ENCODE measurements around the gene ARID4A.
"Not testable (repeated sequence)": the region's sequence is repeated elsewhere in the genome, so short reads cannot be mapped to it uniquely, and the experiment has no call there.

ARID4A gene, protein sequence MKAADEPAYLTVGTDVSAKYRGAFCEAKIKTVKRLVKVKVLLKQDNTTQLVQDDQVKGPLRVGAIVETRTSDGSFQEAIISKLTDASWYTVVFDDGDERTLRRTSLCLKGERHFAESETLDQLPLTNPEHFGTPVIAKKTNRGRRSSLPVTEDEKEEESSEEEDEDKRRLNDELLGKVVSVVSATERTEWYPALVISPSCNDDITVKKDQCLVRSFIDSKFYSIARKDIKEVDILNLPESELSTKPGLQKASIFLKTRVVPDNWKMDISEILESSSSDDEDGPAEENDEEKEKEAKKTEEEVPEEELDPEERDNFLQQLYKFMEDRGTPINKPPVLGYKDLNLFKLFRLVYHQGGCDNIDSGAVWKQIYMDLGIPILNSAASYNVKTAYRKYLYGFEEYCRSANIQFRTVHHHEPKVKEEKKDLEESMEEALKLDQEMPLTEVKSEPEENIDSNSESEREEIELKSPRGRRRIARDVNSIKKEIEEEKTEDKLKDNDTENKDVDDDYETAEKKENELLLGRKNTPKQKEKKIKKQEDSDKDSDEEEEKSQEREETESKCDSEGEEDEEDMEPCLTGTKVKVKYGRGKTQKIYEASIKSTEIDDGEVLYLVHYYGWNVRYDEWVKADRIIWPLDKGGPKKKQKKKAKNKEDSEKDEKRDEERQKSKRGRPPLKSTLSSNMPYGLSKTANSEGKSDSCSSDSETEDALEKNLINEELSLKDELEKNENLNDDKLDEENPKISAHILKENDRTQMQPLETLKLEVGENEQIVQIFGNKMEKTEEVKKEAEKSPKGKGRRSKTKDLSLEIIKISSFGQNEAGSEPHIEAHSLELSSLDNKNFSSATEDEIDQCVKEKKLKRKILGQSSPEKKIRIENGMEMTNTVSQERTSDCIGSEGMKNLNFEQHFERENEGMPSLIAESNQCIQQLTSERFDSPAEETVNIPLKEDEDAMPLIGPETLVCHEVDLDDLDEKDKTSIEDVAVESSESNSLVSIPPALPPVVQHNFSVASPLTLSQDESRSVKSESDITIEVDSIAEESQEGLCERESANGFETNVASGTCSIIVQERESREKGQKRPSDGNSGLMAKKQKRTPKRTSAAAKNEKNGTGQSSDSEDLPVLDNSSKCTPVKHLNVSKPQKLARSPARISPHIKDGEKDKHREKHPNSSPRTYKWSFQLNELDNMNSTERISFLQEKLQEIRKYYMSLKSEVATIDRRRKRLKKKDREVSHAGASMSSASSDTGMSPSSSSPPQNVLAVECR
- 165 reads per million, percentile 90 among the genes with 10 or more reads in this experiment for total RNA-seq

DNA sequence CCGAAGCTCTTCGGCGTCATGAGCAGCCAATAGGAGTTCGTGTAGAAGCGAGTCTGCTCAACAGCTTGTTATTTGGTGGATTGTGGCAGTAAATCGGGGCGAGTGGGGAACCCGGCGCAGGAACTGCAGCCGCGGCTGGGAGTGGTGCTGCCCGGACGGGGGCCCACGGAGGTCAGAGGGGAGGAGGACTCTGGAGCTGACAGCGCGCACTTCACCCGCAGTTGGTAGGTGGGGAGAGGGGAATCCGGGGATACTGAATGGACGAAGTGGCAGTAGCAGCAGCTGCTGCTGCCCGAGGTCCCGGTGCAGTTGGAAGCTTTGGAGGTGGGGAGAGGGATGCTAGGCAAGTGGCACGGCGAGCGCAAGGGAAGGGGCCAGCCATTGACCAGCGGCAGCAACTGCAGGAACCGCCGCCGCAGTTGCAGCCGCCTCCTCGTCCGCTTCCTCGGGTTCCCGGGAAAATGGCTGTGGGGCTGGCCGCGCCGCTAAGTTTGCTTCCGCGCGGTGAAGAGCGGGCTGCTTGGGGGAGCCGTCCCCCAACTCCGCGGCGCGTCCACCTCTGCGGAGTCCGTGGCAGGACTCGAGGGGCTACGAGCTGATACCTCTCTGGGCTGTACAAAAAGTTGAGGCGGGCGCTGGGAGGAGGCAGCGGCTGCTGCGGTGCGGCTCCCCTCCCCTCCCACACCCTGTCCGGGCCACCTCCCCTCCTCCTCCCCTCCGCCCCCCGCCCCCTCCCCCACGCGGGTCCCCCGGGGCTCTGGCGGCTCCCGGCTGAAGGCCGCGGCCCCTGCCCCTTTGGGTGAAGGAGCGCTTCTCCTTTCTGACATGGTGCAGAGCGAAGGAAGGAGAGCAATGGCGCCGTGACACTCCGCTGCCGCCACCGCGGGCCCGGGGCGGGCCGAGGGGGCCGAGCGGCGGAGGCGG is at the start of gene ARID4A:
Gene ARID4A, plus strand, starts transcription at position 79 of the 924 bp plus-strand sequence. CDS start 1,300 bp downstream, outside the sequence.
- peak; percentile 83 for DNase-seq

DNA sequence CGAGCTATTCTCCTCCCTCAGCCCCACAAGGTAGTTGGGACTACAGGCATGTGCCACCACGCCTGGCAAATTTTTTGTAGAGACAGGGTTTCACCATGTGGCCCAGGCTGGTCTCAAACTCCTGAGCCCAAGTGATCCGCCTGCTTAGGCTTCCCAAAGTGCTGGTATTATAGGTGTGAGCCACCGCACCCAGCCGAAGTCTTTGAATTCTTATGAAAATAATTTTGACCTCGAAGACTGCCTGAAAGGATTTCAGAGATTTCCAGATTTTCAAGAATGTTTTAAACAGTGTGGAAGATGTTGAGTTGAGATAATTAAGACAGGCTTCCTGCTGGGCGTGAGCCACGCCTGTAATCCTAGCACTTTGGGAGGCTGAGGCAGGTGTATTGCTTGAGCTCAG is 48.7 kb upstream of the ARID4A start:
- DNase-seq = no peak

DNA sequence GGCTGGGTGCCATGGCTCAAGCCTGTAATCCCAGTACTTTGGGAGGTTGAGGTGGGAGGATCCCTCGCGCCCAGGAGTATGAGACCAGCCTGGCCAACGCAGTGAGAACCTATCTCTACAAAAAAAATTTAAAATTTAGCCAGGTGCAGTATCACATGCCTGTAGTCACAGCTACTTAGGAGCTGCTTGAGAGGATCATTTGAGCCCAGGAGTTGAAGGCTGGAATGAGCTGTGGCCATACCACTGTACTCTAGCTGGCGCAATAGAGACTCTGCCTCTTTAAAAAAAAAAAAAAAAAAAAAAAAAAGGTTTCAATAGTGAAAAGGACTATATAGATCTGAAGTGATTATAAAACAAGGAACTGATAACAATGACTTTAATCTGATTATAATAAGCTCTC is 40.2 kb upstream of the ARID4A start:
- no peak for DNase-seq

DNA sequence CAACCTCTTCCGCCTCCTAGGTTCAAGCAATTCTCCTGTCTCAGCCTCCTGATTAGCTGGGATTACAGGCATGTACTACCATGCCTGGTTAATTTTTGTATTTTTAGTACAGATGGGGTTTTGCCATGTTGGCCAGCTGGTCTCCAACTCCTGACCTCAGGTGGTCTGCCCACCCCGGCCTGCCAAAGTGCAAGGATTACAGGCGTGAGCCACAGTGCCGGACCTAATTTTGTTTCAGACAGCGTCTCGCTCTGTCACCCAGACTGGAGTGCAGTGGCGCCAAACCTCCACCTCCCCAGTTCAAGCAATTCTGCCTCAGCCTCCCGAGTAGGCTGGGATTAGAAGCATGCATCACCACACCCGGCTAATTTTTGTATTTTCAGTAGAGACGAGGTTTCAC is 36.4 kb upstream of the ARID4A start:
- not testable (repeated sequence) for DNase-seq

DNA sequence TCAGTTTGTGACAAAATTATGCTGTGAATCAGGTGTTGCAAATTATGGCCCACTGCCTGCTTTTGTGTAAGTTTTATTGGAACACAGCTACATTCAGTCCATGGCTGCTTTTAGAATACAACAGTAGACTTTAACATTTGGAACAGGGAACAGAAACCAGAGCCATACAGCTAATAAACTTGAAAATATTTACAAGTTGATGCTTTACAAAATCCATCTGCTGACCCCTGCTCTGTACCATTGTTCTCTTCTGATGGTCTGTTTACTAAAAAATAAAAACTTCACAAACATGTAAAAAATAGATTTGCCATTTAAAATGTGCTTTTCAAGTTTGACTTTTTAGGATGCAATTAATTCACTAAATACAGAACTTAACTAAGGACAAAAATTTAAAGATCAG is 33.0 kb upstream of the ARID4A start:
- DNase-seq = no peak

DNA sequence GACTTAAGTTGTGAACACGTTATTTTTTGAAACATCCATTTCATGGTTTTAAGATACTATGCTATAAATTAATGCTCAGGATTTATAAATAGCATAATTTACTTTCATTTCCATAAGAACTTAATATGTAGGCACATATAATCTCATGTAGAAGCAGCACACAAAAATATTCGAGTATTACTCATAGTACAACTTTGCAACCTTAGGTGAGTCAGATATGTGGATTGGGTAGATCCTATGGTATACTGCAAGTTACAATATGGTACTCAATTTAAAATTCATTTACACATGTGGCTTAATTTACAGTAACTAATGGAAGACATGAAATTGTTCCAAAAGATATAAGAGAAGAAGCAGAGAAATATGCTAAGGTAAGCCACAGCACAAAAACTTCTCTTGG is 27.7 kb upstream of the ARID4A start:
- no peak for DNase-seq

DNA sequence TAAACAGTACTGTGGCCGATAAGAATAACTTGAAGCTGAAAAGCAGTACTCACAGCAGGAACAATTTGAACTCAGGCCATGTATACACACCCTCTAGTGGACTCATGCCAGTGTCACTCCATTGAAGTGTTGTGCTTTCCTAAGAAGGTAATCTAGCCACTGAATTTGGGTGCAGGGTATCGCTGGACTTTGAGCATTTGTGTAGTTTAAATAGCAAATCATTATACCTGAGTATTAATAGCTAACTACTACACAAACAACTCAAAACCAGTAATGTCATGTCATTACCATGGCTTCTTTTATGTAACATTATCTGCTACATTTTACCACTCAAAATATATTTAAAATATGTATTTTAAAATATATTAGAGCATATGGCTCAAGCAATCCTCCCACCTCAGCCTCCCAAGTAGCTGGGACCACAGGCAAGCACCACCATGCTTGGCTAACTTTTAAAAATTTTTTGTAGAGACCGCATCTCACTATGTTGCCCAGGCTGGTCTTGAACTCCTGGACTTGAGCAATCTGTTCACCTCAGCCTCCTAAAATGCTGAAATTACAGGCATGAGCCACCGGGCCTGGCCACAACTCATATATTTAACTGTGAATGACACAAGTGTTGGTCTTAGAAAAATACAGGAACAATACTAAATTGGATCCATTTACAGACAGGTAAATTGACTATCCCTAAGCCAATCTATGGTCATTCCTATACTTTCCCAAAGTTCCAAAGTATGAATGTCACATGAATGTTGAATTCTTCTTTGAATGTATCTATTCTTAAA is 25.6 kb upstream of the ARID4A start:
- no peak for DNase-seq

DNA sequence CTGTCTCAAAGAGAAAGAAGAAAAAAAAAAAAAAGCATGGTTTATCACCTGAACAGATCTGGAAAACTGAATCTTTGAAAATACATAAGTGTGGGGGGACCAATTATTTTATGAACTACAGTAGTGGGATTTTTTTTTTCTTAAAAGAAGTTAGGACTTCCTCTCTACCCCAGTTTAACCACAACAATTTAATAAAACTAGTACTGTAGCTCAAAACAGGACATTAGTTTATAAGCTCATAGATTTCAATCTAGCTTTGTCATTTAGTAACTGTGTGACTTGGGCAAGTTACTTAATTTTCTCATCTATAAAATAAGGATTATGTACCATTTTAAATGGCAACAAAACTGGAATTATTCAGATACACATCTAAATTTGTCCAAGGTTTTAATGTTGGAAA is 23.5 kb upstream of the ARID4A start:
- no peak for DNase-seq

DNA sequence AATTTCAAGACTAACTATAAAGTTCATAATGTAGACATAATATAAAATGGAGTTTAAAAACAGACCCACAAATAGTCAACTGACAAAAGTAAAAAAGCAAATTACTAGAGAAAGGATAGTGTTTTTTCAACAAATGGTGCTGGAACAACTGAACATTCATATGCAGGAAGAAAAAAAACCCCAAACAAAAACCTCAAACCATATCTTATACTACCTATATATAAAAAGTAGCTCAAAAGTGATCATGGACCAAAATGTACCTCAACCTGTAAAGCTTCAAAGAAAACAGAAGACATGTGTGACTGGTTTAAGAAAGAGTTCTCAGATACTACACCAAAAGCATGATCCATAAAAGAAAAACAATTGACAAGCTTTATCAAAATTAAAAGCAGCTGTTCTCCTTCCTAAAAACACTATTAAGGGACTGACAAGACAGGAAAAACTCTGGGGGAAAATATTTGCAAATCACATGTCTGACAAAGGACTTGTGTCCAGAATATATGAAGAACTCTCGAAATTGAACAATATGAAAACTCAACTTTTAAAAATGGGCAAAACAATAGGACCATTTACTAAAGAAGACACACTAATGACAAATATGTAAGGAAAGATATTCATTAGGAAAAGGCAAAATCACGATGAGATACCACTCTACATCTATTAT is 22.7 kb upstream of the ARID4A start:
- no peak for DNase-seq

DNA sequence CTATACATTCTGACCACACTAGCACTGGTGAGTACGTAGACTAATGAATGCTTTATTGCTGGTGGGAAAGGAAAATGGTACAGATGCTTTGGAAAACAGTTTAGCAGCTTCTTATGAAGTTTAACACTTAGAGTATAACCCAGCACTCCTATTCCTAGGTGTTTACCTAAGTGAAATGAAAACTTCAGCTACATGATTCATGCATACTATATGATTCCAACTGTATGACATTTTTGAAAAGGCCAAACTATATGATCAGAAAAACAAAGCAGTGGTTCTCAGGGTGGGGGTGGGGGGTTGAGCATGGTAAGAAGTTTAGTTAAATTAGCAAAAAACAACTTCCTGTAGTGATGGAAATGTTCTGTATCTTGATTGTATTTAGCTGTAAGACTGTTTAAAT is 22.1 kb upstream of the ARID4A start:
- no peak for DNase-seq

DNA sequence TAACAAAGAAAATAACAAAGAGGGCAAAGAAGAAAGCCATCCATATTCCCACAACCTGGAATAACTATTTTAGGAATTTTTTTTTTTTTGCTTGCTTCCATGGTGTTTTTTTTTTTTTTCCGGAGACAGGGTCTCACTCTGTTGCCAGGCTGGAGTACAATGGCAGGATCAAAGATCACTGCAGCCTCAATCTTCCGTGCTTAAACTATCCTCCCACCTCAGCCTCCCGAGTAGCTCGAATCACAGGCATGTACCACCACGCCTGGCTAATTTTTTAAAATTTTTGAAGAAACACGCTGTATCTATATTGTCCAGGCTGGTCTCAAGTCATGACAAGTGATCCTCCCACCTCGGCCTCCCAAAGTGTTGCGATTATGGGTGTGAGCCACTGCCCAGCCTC is 20.2 kb upstream of the ARID4A start:
- no peak for DNase-seq

DNA sequence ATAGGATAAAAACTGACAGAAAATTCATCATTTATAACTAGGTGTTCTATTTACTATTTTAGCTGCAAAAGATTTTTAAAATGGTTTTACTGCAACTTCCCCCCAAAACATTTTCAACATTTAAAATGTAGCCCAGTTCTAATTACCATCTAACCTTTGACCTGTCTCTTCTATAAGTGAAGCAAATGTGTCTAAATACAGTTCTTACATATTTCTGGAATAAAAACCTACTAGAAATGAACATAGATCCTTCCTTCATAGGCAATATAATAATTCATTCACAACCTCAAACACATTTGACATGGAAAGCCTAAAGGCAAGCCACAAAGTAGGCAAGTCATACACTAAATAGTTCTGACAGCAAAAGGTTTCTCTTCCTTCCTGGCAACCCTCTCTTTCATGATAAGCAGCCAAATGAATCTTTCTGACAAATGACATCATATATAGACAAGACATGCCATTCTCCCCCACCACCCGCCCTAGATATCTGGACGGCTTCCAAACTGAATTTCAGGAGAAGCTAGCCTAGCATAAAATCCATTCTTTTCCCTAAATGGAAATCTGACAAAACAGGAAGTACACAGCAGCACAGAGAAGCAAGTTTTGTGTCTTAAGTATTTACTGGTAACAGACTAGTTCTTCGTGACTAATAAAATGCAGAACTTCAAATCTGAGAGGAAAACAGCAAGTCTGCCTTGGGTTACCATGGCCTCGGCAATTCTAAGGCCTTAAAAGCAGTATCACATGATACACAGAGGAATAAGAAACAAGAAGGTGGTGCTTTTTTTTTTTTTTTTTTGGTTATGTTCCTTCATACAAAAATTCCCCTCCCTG is 17.2 kb upstream of the ARID4A start:
- peak; percentile 3 for DNase-seq

DNA sequence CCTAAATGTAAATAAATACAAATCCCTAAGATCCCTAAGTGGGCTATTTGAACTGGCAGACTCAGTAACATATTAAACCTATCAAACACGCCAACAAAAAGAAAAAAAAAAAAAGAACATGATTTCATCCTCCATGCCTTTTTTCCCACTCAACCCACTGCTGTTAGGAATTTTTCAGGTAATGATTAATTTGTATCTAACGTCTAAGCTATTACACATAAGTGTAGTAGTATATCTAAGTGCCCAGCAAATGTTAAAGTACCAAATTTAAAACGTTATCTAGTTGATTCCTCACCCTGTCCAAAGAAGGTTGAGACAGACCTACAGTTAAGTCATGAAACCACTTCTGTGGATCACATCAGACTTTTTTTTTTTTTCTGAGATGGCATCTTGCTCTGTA is 16.4 kb upstream of the ARID4A start:
- no peak for DNase-seq

DNA sequence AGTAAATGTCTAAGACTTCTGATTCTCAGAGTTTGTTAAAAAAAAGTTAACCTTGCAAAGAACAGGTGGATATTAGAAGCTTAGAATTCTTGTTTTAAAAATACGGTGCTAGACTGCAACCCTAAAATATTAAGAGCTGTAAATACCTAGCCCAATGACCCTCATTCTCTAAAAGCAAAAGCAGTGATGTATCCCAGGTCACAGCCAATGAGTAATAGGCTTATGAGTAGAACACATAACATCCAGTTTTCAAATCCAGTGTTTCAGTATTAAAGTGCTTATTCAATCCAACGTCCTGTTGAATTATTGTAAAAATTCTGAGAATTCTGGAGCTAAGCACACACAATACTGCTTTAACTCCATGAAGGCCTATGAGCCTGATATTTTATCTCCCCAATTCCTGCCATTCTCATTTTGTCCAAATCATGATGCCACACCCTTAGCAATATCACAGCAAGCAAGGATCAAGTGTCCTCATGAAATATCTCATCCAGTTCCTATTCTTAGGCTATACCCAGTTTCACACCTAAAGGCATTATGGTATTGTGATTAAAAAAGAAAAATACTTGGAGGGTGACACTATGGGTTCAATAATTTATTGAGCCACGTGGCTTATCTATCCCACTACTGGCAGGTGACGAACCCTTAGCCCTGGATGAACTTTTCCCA is 15.3 kb upstream of the ARID4A start:
- DNase-seq = no peak

DNA sequence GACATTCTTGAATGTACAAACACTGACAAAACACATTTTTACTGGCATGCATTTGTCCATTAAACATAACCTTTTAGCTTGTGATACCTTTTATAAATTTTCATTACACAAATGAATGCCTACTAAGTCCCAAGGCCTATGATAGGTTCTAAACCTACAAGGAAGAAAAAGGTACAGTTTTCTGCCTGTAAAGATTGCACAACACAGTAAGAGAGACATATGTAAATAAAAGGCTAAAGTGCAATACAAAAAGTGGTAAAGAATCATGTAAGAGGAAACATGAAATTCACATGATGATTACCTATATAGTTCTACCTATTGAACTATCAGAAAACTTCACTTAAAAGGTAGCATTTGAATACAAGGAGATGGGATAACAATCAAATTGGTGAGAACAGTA is 14.6 kb upstream of the ARID4A start:
- no peak for DNase-seq

DNA sequence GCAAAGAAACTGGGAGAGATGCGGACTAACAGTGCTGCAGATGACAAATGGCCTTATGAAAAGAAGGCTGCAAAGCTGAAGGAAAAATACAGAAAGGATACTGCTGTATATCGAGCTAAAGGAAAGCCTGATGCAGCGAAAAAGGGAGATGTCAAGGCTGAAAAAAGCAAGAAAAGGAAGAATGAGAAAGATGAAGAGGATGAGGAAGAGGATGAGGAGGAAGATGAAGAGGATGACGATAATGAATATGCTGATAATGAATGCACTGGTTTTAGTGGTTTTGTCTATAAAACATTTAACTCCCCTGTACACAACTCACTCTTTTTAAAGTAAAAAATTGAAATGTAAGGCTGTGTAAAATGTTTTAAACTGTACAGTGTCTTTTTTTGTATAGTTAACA is 13.2 kb upstream of the ARID4A start:
- DNase-seq = no peak

DNA sequence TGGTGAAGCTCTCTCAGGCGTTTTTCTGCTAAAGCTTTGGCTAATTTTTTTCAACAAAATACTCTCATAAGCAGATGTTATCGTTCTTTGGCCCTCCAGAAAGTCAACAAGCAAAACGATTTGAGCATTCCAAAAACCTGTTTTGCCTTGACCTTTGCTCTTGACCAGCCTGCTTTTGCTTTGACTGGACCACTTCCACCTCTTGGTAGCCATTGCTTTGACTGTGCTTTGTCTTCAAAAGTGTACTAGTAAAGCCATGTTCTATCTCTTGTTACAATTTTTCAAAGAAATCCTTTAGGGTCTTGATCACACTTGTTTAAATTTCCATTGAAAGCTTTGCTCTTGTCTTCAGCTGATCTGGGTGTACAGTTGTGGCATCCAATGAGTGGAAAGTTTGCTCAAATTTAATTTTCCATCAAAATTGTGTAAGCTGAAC is 10.7 kb upstream of the ARID4A start:
- no peak for DNase-seq

DNA sequence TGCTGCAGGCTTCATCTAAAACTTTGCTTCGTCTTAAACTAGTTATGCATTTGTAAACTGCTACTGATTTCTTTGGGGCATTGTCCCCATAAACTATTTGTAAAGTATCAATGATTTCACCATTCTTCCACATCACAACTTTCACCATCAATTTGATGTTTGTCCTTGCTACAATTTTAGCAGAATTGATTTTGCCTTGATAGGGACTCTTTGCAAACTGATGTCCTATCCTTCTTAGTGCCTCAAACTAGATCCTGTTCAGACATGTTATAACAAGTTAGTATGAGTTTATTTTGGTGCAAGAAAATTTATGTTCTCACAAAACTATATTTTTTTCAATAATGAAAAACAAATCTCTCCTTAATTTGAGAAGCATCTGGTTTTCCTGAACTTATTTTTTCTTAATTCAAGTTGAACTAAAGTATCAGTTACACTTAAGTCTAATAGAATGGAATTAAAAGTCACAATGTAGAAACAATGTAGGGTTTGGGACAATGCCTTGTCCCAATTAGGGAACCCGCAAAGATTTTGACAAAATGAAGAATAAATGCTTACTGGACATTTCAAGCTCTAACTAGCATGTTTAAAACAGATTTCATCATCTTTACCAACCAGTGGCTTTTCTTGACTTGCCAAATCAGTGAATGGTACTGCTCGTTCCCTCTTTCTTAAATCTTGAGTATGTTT is 10.1 kb upstream of the ARID4A start:
- DNase-seq = no peak

Data from effector CD4-positive, alpha-beta T cell (primary cell).